Bone marrow (tissue), 2 donors: Measurements from ENCODE around the gene NPIPA5.
"Not testable (repeated sequence)": the region's sequence is repeated elsewhere in the genome, so short reads cannot be mapped to it uniquely, and the experiment has no call there.

Experiments used
- DNase-seq, 2 donors: peaks; one replicate each; lab custom pipeline; 2025; lab: John Stamatoyannopoulos, UW

NPIPA5 gene

DNA sequence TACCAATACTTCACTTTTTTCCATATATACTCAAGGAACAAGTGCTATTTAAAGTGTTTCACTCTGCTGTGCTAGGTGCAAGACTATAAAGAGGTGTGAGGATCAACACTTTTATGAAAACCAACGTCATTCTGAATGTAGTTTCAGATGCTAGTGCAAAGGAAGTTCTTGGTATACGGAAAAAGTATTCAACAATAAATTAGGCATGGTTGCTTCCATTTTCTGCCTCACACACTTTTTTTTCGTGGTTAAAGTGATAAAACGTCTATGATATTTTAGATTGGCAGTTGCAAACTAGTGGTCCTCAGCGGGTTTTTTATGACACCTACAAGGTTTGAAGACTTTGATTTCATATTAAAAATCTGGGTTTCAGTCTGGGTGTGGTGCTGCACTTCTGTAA, 11.8 kb upstream of the NPIPA5 start:
- DNase-seq = not testable (repeated sequence)

DNA sequence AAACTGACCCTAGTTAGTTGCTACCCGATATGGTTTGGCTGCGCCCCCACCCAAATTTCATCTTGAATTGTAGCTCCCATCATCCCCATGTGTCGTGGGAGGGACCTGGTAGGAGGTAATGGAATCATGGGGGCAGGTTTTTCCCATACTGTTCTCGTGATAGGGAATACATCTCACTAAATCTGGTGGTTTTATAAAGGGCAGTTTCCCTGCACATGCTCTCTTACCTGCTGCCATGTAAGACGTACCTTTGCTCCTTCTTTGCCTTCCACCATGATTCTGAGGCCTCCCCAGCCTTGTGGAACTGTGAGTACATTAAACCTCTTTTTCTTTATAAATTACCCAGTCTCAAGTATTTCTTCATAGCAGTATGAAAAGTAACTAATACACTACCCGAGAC, 10.0 kb upstream of the NPIPA5 start:
- not testable (repeated sequence) for DNase-seq

DNA sequence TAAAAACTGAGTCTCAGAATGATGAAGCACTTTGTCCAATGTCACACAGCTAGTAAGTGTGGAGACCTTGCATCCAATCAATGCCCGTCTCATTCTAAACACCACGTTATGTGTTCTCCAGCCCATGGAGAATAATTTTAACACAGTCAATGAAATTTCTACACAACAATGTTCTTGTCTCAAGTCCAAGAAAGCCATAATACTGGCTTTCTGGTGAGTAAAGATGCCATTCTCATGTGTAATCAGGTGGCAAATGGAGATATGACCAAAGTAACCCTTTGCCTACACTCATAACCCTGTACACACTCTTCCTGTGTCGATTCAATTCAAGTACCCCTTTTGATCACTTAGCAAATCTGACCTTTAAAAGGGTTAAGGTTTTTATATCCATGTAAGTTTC, 4.7 kb upstream of the NPIPA5 start:
- DNase-seq = not testable (repeated sequence)

DNA sequence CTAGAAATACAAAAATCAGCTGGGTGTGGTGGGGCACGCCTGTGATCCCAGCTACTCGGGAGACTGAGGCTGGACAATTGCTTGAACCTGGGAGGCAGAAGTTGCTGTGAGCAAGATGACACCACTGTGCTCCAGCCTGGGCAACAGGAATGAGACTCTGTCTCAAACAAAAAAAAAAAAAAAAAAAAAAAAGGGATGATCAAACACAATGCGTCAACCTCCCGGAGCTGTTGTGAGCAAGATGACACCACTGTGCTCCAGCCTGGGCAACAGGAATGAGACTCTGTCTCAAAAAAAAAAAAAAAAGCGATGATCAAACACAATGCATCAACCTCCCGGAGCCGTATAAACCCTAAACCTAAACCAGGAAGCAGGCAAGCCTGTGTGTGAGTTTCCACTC, 20.6 kb downstream of the NPIPA5 start:
- DNase-seq = not testable (repeated sequence)

DNA sequence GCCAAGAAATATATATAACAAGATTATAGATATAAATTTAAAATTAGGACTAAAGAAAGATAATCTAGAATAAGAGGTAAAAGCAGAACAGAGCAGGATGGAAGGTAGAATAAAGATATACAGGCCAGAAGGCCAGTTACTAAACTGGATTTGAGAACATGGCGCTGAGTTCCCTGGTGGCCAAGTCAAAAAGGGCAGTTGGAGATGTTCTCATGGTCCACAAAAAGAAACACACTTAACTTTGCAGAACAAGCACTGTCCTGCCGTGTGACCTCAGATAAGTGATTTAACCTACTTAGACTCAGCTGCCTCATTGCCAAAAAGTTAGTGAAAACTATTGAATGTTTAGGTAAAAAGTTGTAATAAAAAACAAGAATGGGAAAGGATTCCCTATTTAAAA, 23.2 kb downstream of the NPIPA5 start:
- DNase-seq = not testable (repeated sequence)

DNA sequence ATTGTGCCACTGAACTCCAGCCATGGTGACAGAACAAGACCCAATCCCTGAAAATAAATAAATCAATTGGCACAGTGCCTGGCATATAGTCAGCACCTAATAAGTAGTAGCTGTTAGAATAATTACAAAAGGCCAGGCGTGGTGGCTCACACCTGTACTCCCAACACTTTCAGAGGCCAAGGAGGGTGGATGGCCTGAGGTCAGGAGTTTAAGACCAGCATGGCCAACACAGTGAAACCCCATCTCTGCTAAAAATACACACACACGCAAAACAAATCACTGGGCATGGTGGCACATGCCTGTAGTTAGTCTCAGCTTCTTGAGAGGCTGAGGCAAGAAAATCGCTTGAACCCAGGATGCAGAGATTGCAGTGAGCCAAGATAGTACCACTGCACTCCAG, 25.2 kb downstream of the NPIPA5 start:
- DNase-seq = not testable (repeated sequence)

DNA sequence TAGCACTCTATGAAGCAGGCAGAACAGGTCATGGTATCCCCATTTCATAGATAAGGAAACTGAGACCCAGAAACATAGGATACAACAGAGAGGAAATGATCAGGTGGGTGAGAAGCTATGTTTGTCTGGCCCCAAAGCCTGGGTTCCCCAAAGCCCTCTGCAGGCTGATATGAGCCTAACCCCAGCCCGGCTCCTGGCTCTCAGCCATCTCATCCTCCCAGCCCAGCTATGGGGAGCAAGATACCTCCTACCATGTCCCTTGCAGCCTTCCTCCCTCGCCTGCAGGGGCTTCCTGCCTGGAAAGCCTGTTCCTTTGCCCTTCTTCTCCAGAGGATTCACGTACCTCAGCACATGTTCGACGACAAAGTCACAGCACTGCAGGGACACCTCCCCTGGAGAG, 26.3 kb downstream of the NPIPA5 start:
- DNase-seq = not testable (repeated sequence)

DNA sequence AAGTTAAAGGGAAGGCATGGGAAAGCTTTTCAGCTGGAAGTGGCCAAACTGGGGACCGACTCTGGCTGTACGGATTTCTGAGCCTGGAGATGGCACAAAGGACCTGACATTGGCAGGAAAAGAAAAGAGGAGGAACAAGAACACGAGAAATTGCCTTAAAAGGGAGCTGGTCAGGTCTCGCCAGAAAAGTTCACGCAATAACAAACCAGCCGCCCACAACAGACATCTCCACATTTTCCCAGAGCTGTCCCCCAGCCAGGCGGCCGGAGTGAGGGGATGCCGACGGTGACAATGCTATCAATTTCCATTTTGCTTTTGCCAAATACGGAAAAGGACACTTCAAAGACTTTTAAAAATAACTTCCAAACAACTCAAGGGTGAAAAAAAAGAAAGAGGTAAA, 26.8 kb downstream of the NPIPA5 start:
- DNase-seq = not testable (repeated sequence)

DNA sequence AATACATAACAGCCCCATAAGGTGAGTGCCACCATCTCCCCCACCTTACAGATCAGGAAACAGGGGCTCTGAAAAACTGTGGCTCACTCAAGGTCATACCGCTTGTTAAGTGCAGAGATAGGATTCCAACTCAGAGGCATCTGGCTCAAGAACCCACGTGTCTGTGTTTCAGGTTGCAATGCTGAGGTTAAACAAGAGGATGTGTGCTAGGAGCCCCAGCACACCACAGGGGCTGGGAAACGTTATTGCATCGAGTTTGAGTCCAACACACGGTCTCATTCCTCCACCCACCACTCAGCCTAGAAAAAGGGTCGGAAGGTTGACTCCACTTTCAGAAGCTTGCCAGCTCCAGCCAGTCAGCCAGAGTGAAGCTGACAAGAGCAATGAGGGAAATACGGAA, 29.4 kb downstream of the NPIPA5 start:
- DNase-seq = not testable (repeated sequence)

DNA sequence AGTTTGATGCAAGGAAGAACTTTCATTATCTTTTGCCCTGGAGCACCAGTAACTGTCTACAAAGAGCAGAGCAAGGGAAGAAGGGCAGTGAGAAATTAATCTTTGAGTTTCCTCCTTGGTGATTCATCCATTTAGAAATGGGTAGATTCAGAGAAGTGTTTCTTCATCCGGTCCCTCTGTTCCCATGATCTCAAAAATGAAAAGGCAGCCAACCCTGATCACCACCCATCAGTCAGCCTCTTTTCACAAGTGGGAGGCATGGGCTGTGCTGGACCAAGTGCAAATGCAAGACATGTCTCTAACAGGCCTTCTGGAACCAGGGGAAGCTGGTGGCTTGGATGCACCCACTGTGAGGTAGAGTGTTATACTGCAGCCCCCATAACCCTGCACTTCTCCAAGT, 35.8 kb downstream of the NPIPA5 start:
- not testable (repeated sequence) for DNase-seq

DNA sequence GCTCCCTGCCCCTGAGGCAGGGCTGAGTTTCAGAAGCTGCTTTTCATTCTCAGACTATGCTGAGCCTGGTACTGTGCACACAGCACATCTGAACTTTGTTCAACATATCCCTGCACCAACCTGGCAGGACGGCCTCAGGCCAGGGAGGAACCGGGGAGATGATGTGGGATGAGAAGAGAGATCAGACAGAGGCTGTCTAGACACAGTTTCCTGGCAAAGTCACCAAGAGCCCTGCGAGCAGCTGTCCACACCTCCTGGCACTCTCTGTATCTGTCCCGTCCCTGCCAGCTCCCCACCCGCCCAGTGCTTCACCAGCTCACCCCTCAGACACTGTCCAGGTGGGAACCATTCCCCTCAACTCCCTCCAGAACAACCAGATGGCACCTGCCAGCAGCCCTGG, 39.1 kb downstream of the NPIPA5 start:
- not testable (repeated sequence) for DNase-seq

DNA sequence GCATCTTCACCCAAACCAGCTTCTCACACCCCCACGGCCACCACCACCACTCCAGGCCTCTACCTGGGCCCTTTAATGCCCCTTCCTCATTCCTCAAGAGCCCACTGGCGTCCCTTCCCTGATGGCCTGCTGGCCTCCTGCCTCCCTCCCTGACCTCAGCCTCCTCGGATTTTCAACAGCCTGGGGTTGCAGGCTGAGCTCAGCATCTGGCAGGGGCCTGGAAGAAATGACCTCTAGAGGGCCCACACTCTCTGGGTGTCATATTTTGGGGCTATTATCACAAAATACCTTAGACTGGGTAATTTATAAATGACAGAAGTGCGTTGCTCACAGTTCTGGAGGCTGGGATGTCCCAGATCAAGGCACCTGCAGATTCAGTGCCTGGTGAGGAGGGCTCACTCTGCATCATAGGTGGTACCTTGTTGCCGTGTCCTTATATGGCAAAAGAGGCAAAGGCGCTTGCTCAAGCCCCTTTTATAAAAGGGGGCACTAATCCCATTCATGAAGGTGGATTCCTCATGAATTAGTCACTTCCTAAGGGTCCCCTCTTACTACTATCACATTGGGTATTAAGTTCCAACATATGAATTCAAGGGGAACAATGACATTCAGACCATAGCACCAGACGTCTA, 40.0 kb downstream of the NPIPA5 start:
- not testable (repeated sequence) for DNase-seq

DNA sequence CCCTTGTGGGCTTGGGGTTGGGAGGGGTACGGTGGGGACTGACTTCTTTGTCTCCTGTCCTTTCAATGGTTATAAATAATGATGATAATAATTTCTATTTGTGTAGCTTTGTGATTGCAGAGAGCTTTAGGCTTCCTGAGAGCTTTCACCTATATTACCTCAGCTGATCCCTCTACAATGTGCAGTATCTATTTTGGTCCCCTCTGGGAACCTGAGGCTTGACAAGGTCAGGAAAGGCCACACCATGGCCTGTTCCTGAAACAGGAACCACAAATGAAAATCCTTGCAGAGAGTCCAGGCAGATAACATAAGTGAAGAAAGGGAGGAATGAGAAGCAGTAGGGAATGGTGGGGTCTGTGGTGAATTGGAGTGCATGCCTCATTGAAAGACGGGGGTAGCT, 42.5 kb downstream of the NPIPA5 start:
- DNase-seq = not testable (repeated sequence)

DNA sequence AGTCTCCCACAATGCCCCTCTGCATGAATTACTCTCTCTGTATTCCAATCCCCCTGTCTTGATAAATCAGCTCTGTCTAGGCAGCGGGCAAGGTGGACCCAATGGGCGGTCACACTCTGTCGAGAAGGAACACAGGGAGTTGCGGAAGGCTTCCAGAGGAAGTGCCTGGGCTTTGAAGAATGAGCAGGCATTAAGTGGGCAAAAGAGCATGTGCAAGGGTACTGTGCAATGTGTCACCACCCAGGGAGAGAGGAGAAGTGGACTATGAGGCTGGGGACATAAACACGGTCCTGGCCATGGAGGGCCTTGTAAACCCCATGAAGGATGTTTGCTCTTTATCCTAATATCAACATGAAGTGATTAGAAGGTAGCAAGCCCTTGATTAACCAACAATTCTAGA, 44.1 kb downstream of the NPIPA5 start:
- not testable (repeated sequence) for DNase-seq

DNA sequence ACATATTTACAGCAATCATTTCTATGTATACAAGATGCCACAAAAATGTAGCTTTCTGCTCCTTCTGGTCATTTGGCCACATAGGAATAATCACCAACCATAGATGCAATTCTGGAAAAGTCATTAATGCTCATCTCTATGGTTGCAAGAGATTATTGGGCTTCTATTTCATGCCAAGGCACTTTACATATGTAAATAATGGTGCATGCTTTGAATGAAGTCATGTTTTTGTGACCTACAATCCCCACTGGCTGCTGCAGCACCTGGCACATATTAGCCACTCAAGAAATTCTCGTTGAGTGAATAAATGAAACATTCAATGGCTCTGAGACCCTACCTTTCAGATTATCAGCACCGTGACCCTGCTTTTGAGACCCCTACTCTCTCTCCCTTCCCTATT, 47.1 kb downstream of the NPIPA5 start:
- not testable (repeated sequence) for DNase-seq

DNA sequence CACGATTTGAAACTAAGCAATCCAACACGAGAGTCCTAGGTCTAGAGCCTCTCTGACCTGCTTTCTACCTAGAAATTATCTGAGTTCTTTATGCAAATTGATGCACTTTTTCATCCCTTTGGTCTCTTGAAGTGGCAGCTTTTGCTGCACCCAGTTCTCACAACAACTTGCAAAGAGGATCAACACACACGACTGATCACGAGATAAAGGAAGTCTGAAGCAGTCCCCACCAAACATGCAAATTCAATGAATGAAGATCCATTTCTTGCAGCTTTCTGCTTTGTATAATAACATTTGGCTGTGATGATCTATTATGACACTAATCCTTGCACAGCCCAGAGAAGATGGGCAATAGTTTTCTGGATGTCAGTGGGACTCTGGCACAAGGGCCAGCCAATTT, 53.1 kb downstream of the NPIPA5 start:
- not testable (repeated sequence) for DNase-seq

DNA sequence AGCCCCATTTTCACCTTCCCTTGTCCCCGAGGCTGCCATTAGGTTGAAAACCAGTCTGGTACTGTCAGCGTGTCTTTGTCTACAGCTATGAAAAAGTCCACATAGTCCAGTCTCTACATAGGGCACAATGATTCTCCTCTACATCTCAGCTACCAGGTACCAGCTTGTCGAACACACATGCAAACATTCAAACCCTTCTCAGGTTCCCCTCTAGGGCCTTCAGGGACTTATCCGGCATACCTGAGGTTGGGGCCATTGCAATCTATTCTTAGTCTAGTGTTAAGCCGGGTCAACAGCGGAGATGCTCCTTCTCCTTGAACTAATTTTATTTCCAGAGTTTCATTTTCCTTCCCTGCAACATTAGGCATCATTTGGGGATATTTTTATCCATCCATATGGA, 54.7 kb downstream of the NPIPA5 start:
- not testable (repeated sequence) for DNase-seq

DNA sequence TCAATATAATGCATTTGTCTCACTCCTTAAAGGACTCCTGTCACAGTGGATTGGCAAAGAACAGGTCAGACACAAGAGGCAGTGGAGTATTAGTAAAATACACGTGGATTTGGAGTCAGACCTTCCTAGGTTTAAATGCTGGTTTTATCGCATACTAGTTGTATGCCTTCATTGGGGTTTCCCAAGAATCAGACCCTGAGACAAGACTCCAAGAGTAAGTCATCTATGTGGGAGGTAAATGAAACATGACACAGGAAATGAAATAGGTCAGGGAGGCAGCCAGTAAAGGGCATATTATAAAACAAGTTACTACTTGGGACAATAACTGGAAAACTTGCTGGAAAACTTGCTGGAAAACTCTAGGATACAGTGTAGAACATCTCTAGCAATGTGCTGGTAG, 56.9 kb downstream of the NPIPA5 start:
- not testable (repeated sequence) for DNase-seq

DNA sequence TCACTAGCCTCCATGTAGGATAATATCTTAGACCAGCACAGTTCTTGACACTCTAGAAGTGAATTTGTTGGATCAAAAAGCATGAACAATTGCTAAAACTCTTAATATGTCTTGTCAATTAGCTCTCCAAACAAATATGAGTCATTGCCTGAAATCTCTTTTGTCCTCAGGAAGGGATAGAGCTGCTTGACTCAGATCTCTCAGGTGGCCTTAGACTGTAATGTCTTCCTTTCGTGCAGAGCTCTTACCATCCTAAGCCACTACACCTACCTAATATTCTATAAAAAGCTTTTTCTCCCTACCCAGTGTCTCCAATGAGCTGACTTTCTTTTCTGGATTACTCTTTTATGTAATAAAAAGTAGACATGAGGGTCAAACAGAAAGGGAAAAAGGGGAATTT, 63.5 kb downstream of the NPIPA5 start:
- DNase-seq = not testable (repeated sequence)
